ENCODE data around the gene NACC2.
A peak's percentile ranks its signal among the peaks of the same experiment; 100 is the strongest.
"Not testable (repeated sequence)": the region's sequence is repeated elsewhere in the genome, so short reads cannot be mapped to it uniquely, and the experiment has no call there.

The NACC2 gene

DNA sequence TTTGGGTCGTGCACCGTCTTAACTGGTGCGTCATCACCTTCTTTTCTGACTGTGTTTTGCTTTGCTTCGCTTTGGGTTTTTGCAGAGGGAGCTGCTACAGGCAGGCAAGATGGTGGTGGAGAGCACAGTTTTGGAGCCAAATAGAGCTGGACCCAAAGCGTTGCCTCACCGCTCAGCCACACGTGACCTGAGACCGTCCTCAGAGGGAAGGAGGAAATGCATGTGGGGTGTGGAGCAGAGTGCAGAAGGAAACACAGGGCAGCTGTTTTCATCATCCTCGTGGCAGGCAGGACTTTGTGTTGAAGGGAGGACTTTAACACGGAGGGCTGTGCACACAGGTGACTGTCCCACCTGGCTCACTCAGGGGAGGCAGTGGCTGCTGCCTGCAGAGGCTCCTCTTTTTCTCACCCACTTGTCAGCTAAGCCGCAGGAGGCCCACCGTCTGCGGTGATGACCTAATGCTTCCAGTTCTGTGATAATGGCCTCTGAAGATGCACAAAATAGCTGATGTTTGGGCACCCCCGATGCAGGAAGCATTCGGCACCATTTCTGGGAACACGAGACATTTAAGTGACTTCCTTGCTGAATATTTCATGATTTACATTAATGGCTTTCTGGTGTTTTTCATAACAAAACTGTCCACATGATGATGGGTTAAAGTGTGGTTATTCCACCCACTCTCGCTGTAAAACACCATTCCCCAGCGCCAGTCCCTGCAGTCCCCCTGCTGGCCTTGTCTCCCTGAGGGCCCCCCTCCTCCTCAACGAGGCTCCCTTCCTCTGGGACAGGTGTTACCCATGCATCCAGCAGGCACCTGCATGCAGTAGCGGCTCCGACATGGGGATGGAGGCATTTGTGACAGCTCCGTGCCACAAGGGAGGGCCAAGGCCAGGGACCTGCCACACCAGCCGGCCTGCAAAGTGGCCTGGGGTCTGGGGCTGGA, 121.5 kb downstream of the NACC2 start:
- Mint-ChIP-seq H3K27me3 (peaks cover 74% of the 10 kb centered on the region), H3K9me3 (no peaks in the 10 kb centered on the region), H3K27ac (no peak overlapping the region), H3K4me3 (no peak overlapping the region), H3K4me1 (peaks cover under 1% of the 10 kb centered on the region), H3K36me3 (no peaks in the 10 kb centered on the region)
- ATAC-seq, result no peak

DNA sequence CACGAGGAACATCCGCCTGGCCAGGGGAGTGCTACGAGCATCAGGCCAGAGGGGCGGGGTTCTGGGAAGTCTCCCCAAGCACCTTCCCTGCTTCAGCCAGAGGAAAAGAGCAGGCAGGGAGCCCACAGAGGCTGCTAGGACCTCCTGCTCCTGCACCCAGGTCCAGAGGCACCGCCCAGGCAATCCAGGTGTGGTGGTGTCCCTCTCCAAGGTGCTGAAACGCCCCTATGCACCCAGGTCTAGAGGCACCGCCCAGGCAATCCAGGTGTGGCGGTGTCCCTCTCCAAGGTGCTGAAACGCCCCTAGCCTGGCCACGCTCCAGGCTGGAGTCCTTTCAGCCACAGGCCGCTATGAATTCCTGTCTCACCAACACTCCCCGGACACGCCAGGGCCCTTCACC, 123.2 kb downstream of the NACC2 start:
- H3K4me1 Mint-ChIP-seq, result peaks cover 10% of the 10 kb centered on the region
- no peak overlapping the region for H3K4me3 Mint-ChIP-seq
- H3K27ac Mint-ChIP-seq, result no peak overlapping the region
- ATAC-seq, result no peak
- H3K9me3 Mint-ChIP-seq, result no peaks in the 10 kb centered on the region
- peaks cover 75% of the 10 kb centered on the region for H3K27me3 Mint-ChIP-seq
- H3K36me3 Mint-ChIP-seq, result no peaks in the 10 kb centered on the region

DNA sequence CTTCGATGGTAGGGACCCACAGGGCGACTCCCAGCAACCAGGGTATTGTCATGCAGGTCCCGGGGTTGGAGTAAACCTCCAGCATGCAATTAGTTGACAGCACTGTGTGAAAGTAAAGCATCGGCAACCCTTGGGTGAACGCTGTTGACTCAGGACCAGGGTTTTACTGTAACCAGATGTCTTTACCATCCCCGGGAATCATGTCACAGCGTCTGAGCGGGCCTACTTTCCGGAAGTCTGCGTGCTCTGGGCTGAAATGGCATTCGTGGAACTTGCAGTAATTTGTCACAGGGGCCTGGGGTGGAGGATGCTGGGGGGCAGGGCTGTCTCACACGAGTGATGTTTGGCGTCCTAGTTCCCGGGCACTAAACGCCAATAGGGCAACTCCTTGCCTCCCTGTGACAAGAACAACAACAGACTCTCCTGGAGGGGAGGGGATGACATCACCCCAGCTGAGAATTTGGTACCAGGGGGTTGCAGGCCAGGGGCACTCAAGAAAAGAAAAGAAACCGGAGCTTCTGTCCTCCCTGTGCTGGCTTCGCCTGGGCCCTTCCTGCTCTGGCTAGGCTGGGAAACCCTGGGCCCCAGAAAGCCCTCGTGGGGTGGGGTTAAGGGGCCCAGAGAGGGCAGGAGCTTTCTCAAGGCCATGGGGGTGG, 123.8 kb downstream of the NACC2 start:
- H3K9me3 Mint-ChIP-seq, result no peaks in the 10 kb centered on the region
- no peak for ATAC-seq
- no peaks in the 10 kb centered on the region for H3K36me3 Mint-ChIP-seq
- H3K4me1 Mint-ChIP-seq, result peaks cover 10% of the 10 kb centered on the region
- no peak overlapping the region for H3K27ac Mint-ChIP-seq
- no peak overlapping the region for H3K4me3 Mint-ChIP-seq
- H3K27me3 Mint-ChIP-seq, result peaks cover 69% of the 10 kb centered on the region

DNA sequence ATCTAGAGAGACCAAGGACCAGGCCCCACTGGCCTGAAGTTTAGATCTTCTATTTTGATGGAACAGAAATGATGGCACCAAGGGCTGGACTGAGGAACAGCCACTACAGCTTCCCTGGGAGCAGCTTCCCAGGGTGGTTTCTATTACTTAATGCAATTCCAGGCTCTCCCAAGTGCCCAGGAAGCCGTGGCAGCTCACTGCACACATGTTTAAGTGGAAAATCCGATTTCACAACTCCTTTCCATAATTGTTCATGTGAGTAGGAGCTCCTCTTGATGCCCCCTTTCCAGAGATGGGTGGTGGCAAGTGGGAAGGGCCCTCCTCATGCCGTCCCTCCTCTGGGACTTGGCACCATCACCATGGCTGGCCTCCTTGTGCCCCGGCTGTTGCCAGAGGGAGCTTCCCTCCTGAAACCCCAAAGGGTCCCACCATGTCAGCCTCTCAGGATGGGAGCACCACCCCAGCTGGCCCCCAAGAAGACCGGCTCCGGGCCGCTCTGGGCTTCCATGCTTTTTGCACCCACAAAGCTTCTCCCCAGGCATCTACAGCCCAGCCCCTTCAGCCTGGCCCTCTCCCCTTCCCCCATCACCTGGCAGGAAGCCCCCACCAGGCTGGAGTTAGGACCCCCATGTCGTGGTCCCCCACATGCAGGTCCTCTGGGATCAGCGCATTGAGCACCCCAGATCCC, 124.8 kb downstream of the NACC2 start:
- peaks cover 10% of the 10 kb centered on the region for H3K4me1 Mint-ChIP-seq
- H3K27ac Mint-ChIP-seq, result no peak overlapping the region
- H3K4me3 Mint-ChIP-seq, result no peak overlapping the region
- no peak for ATAC-seq
- H3K27me3 Mint-ChIP-seq, result peaks cover 69% of the 10 kb centered on the region
- H3K36me3 Mint-ChIP-seq, result no peaks in the 10 kb centered on the region
- no peaks in the 10 kb centered on the region for H3K9me3 Mint-ChIP-seq

DNA sequence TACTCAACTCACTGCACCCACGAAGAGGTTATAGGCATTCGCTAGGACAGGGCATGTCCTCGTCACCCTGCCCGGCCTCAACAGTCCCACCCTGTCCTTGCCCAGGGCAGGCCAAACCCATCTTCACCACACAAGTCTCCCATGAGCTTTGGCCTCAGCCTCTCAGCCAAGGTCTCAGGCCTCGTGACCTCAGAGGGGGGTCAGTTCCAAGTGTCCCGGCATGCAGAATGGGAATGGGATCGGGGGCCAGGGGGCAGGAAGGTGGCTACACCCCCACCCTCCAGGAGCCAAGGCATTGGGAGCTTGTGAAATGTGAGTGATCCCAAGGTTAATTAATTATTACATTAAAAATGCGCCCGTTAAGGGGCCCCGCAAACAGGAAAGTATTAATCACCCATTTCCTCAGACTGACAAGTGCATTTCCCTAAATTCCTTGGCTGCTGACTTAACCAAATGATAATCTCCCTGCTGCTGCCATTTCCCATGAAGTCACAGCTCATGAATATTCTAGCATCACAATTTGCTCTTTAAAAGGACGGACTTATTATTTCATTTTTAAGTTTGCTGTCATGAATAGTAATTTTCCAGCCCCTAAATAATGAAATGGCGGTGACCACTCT, 125.9 kb downstream of the NACC2 start:
- Mint-ChIP-seq H3K4me3 (no peak overlapping the region), H3K27ac (no peak overlapping the region), H3K27me3 (peaks cover 61% of the 10 kb centered on the region), H3K36me3 (no peaks in the 10 kb centered on the region), H3K9me3 (no peaks in the 10 kb centered on the region), H3K4me1 (peaks cover 10% of the 10 kb centered on the region)
- no peak for ATAC-seq

DNA sequence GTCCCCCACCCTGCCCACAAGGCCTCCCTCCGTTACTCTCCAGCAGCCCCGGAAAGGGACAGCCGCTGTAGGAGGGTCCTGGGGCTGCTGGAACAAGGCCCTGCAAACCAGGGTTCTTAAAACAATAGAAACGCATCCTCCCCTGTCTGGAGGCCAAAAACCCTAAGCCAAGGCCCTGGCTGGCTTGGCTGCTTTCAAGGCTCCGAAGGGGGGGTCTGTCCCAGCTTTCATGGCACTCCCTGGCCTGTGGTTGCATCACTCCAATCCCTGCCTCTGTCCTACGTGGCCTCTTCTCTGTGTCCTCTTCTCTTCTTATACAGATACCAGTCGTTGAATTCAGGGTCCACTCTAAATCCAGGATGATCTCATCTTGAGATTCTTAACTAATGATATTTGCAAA, 126.5 kb downstream of the NACC2 start:
- H3K27ac Mint-ChIP-seq, result no peak overlapping the region
- H3K4me3 Mint-ChIP-seq, result no peak overlapping the region
- ATAC-seq, result no peak

DNA sequence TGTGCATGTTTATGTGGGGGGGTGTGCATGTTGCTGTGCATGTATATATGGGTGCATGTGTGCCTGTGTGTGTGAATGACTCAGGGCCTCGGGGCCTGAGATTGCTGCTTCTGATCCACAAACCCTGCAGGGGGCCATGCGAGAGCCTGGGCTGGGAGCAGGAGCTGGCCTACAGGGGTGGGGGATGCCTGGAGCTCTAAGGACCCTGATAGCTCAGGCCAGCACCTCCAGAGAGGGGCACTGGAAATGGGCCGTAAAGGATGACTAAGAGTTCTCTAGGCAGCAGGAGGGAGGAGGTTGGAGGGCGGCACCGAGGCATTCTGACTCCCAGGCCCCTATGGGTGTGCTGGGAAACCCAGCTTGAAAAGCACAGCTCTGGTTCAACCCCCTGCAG, 127.0 kb downstream of the NACC2 start:
- Mint-ChIP-seq H3K9me3 (no peaks in the 10 kb centered on the region), H3K27ac (no peak overlapping the region), H3K27me3 (peaks cover 60% of the 10 kb centered on the region), H3K36me3 (no peaks in the 10 kb centered on the region), H3K4me3 (no peak overlapping the region), H3K4me1 (peaks cover 10% of the 10 kb centered on the region)
- ATAC-seq, result no peak

More for the DNA sequence above, 126.5 kb downstream of the NACC2 start:
- no peaks in the 10 kb centered on the region for H3K9me3 Mint-ChIP-seq
- H3K27me3 Mint-ChIP-seq, result peaks cover 60% of the 10 kb centered on the region
- no peaks in the 10 kb centered on the region for H3K36me3 Mint-ChIP-seq
- peaks cover 10% of the 10 kb centered on the region for H3K4me1 Mint-ChIP-seq

DNA sequence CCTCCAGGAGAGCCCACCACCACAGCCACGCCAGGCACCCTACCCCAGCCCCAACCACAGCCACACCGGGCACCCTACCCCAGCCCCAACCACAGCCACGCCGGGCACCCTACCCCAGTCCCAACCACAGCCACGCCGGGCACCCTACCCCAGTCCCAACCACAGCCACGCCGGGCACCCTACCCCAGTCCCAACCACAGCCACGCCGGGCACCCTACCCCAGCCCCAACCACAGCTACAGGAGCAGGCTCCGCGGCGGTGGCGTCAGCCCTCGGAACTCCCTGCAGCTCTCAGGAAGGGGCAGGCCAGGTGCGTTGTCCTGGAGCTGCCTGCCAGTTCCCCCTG, 128.2 kb downstream of the NACC2 start:
- not testable (repeated sequence) for H3K4me3 Mint-ChIP-seq, ATAC-seq, H3K36me3 Mint-ChIP-seq, H3K27ac Mint-ChIP-seq, H3K9me3 Mint-ChIP-seq
- peaks cover 65% of the 10 kb centered on the region for H3K27me3 Mint-ChIP-seq
- H3K4me1 Mint-ChIP-seq, result peaks cover 22% of the 10 kb centered on the region

DNA sequence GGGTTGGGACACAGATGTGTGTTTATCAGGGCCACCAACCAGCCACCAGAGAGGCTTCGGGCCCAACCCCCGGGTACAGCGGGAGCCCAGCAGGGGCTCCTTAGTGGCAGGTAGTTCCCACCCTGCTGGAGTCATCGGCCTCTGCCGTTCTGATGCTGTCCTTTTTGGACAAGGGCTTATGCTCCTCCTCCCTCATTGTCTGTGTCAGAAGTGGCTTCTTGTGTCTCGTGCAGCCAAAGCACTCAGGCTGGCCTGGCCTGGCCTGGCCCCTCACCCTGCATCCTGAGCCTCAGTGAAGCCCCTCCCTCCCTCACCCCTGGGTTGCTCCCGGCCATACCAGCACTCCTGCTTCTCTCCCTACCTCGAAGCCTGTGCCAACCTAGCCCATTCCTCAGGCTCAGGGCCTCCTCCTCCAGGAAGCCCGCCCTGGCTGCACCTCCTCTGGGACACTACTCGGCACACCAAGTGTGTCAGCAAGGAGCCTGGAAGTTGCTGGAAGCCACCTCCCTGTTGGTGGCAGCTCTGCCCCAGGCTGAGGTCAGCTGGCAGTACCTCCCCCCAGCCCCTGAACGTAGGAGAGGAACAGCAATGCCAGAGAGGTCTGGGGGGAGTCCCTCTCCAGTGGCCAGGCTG, 129.8 kb downstream of the NACC2 start:
- Mint-ChIP-seq H3K27ac (no peak overlapping the region), H3K36me3 (no peaks in the 10 kb centered on the region), H3K4me1 (peaks cover 34% of the 10 kb centered on the region), H3K9me3 (no peaks in the 10 kb centered on the region), H3K4me3 (no peak overlapping the region), H3K27me3 (peaks cover 56% of the 10 kb centered on the region)
- no peak for ATAC-seq

DNA sequence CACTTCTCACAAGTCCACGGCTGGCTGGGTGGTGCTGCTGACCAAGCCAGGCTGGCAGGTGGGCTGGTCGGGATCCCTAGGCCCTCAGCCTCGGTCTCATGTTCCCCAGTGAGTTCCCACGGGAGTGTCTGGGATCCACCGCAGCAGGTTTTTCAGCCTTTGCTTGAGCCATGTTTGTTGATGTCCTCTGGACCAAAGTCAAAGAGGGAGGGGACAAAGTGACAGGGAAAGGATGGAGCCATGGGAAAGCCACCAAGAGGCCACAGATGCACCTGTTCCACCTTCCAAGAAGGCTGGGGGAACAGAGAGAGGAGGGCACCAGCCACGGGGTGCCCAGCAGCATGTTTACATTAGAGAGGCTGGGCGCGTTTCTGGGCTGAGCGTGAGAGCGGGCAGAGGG, 131.2 kb downstream of the NACC2 start:
- Mint-ChIP-seq H3K4me3 (no peak overlapping the region), H3K9me3 (no peaks in the 10 kb centered on the region), H3K4me1 (peaks cover 46% of the 10 kb centered on the region), H3K27me3 (peaks cover 50% of the 10 kb centered on the region), H3K36me3 (no peaks in the 10 kb centered on the region), H3K27ac (no peak overlapping the region)
- no peak for ATAC-seq

DNA sequence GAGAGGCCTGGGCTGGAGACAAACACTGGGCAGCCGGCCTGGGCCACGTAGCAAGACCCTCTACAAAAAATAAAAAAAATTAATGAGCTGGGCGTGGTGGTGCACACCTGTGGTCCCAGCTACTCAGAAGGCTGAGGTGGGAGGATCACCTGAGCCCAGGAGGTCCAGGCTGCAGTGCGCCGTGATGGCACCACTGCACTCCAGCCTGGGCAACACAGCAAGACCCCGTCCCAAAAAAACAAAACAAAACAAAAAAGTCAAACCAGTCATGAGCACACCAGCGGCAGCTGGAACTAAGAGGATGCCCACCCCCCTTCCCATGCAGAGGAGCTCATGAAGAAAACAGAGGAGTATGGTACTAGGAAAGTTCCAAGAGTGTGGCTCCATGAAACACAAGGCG, 131.8 kb downstream of the NACC2 start:
- Mint-ChIP-seq H3K36me3 (no peaks in the 10 kb centered on the region), H3K4me1 (peaks cover 52% of the 10 kb centered on the region), H3K27ac (no peak overlapping the region), H3K9me3 (no peaks in the 10 kb centered on the region), H3K27me3 (peaks cover 44% of the 10 kb centered on the region), H3K4me3 (no peak overlapping the region)
- no peak for ATAC-seq

DNA sequence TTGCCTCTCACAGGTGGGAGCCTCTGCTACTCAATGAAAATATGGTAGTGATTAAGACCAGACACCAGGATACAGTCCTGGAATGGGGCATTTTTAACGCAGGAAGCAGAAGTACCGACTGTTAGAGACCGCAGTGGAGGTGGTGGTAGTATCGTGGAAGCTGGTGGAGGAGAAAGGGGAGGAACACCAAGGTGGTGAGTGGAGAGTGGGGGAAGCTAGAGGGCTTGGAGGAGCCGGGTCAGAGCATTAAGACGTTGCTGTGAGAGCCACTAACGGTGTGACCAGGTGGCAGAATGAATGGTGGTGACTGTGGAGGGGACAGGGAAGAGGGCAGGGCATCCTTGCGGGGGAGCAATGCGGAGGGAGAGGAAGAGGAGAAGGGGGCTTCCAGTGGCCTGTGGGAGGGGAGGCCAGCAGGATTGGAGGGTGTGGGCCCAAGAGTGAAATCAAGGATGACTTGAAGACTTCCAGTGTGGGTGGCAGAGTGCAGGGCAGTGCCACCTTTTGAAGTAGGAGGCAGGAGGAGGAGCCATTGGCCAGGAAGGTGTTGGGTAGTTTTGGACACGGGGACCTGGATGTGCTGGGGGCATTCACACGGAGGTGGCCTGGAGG, 132.3 kb downstream of the NACC2 start:
- Mint-ChIP-seq H3K4me1 (peaks cover 52% of the 10 kb centered on the region), H3K36me3 (no peaks in the 10 kb centered on the region), H3K27me3 (peaks cover 39% of the 10 kb centered on the region), H3K27ac (peak overlapping the region; percentile 81), H3K4me3 (no peak overlapping the region), H3K9me3 (no peaks in the 10 kb centered on the region)
- ATAC-seq, result no peak

DNA sequence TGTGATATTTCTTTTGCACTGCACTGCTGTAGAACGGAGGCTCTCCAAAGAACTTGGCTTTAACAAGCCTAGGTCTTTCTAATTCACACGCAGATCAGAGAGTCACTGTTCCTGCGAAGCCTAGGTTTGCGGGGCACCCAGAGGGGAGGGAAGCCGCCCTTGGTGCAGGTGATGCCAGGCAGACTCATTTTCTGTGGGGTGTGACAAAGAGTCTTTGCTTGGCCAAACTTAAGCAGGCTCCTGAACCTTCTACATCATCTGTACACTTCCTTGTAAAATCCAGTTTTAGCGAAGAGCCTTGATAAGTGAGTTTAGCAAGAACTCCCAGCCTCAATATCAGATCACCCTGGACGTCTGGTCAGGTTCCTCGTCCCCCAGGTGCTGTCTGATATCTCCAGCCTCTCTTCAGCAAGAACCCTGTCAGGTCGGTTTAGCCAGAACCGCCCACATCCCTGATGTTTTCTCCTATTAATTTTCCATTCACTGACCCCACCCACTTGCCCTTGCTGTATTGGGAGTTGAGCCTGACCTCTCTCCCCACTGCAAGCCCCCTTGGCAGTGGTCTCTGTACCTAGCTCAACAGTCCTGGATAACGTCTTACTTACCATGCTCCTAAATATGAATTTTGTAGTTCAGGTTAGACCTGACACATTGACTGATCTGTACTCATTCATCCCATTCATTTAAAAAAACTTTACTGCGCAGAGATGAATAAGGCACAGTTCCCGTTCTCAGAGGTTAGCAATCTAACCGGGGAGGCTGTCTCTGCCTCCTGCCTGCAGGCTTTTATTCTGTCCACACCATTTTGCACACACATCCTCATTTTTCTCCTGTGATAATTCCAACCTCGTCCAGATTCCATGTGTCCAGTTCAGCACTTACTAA, 133.0 kb downstream of the NACC2 start:
- no peak for ATAC-seq
- Mint-ChIP-seq H3K27me3 (peaks cover 31% of the 10 kb centered on the region), H3K4me3 (peak overlapping the region; percentile 40), H3K9me3 (no peaks in the 10 kb centered on the region), H3K4me1 (peaks cover 45% of the 10 kb centered on the region), H3K27ac (peak overlapping the region; percentile 81), H3K36me3 (no peaks in the 10 kb centered on the region)

DNA sequence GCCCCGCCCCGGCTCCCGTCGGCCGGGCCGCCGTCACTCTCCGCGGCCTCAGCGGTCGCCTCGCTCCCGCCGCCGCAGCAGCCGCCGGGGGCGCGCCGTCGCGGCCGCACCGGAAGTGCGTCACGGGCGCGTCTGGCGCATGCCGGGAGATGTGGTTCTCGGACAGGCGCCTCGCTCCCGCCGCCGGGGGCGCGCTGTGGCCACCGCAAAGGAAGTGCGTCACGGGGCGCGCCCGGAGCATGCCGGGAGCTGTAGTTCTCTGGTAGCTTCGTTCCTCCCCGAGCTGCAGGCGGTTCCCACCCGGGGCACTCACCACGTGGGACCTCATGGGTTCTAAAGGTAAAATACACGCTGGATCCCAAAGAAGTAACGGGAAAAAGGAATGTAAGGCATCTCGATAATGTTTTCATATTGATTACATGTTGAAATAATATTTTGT, 133.8 kb downstream of the NACC2 start, which contains the start of gene UBAC1:
TSS of gene UBAC1 (minus strand) at position 97 of the 439 bp plus-strand sequence. CDS start 211 bp downstream, outside the sequence.
- Mint-ChIP-seq H3K36me3 (no peaks in the 10 kb centered on the region), H3K4me3 (peak within 1 kb of the TSS; percentile 94), H3K9me3 (no peaks in the 10 kb centered on the region), H3K27me3 (peaks cover 30% of the 10 kb centered on the region), H3K27ac (peak within 1 kb of the TSS; percentile 81), H3K4me1 (peaks cover 52% of the 10 kb centered on the region)
- peak; percentile 95 for ATAC-seq
